ENCODE data around the gene DLG1. TPM values are rescaled to one million over a fixed set of nuclear protein-coding genes. Genes with fewer than 3 reads are reported as not detected.

Gene DLG1
- polyA plus RNA-seq, 4 donors, result 73.5 to 98.8 (median 94.4) TPM

- no peak for DNase-seq (ENCODE audit: low read depth in 4 of 4, low spot score in 3 of 4)
Observed at GRCh38 chr3:197253238-197253947, 45.0 kb downstream of the DLG1 start.

GRCh38 chr3:197249542-197249941 lies 48.9 kb downstream of the DLG1 start:
- no peak for DNase-seq (ENCODE audit: low read depth in 4 of 4, low spot score in 3 of 4)

DNA sequence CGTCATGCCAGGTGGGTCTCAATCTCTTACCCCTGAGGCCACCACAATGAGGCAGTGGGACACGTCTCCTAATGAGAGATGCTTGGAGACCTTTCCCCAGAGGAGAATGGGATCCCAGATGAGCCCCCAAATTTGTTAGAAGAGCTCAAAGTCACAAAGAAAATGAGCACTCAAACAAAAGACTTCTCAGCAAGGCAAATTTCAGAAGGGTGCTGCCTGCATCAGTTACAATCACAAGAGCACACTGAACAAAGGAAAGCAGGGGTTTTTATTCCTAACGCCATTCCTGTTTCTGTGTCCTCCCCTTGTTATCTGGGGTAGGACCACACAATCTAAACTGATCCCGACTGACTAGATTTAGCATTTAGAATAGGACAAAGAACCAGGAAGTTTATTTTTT lies 50.1 kb downstream of the DLG1 start:
- DNase-seq (ENCODE audit: low read depth in 4 of 4, low spot score in 3 of 4), result no peak

- DNase-seq (ENCODE audit: low read depth in 4 of 4, low spot score in 3 of 4), result no peak
Observed at GRCh38 chr3:197244751-197245150, 53.7 kb downstream of the DLG1 start.

GRCh38 chr3:197242784-197243432 lies 55.5 kb downstream of the DLG1 start:
- DNase-seq (ENCODE audit: low read depth in 4 of 4, low spot score in 3 of 4), result no peak

GRCh38 chr3:197241173-197241572 lies 57.2 kb downstream of the DLG1 start:
- DNase-seq (ENCODE audit: low read depth in 4 of 4, low spot score in 3 of 4), result no peak

DNA sequence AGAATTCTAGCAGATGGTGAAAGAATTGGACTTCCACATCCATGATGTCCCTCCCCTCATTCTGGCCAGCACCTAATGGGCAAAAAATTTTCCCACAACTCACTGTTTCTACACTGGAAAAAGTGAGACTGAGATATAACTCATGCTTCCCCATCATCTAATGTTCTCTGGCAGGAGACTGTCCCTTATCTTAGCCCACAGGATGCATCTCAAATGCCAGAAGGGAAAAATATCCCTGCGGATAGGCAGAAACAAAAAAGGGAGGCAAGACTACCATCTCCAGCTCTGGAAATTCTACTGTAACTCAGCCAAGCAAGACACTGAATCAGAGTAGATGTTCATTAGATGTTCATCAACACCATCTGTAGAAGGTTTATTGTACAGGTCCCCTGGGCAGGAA lies 58.6 kb downstream of the DLG1 start:
- DNase-seq (ENCODE audit: low read depth in 4 of 4, low spot score in 3 of 4), result no peak

GRCh38 chr3:197238842-197239241 lies 59.6 kb downstream of the DLG1 start:
- no peak for DNase-seq (ENCODE audit: low read depth in 4 of 4, low spot score in 3 of 4)

DNA sequence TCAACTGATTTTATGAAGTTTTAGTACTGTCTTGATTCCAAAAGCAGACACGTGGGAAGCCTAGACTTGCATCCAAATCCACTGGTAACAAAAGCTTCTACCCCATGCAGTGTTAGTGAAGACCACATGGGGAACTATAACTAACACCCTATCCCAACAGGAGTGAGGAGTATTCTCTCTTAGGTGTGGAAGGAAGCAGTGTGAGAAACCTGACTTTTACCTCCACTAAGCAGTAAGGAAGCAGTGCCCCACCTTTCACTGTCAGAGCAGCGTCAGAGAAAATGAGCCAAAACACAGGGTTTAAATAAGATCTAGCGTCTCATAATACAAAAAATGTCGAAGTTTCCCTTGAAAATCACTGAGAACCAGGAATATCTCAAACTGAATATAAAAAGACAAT lies 60.5 kb downstream of the DLG1 start:
- DNase-seq (ENCODE audit: low read depth in 4 of 4, low spot score in 3 of 4), result no peak

- no peak for DNase-seq (ENCODE audit: low read depth in 4 of 4, low spot score in 3 of 4)
Observed at GRCh38 chr3:197236362-197236761, 62.0 kb downstream of the DLG1 start.

- no peak for DNase-seq (ENCODE audit: low read depth in 4 of 4, low spot score in 3 of 4)
Observed at GRCh38 chr3:197234947-197235914, 63.2 kb downstream of the DLG1 start.

- DNase-seq (ENCODE audit: low read depth in 4 of 4, low spot score in 3 of 4), result no peak
Observed at GRCh38 chr3:197231321-197231720, 67.1 kb downstream of the DLG1 start.

- DNase-seq (ENCODE audit: low read depth in 4 of 4, low spot score in 3 of 4), result no peak
Observed at GRCh38 chr3:197229836-197230235, 68.6 kb downstream of the DLG1 start.

DNA sequence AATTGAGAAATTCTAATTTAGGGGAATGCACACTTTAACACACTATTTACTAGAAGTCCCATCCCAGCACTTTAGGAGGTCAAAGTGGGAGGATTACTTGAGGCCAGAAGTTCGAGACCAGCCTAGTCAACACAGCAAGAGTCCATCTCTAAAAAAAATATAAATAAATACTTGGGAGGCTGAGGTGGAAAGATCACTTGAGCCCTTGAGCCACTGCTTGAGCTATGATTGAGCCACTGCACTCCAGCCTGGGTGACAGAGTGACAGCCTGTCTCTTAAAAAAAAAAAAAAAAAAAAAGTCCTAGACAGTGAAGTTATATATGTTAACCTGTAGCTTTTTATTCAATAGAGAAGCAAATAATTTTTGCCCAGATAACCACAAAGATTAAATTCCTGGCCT lies 69.2 kb downstream of the DLG1 start:
- DNase-seq (ENCODE audit: low read depth in 4 of 4, low spot score in 3 of 4), result no peak

DNA sequence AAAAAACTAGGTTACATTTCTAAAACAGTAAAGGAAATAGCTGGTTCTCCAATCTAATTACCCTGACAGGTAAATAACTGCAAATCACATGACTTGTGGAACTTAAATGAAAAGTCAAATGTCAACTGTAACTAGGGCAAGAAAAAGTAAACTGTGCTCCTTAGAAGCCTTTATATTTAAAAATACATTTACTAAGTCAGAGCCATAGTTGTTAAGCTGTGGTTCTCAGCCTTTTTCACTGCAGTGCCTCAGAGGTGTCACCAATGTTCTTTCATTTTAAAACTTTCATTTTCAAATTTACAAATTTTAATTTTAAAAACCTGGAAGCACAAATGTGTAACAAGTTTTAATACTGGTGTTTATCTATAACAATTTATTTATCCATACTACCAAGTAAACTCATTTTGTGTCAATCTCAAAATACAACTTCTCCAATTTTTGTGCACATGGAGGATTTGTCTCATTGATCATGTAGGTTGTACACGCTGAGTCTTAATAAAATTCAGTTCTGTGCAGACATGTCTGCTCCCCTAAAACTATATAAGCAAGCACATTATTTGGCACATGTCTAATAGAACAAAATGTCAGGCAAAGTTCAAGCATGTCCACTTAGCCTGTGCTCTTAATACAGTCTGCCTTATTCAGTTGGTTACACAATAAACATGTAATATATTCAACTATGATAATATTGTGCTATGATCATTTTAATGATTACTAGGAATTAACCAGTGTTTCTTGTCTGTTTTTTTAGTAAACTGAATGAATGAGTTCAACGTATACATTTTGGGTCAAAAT lies 70.4 kb downstream of the DLG1 start:
- no peak for DNase-seq (ENCODE audit: low read depth in 4 of 4, low spot score in 3 of 4)

DNA sequence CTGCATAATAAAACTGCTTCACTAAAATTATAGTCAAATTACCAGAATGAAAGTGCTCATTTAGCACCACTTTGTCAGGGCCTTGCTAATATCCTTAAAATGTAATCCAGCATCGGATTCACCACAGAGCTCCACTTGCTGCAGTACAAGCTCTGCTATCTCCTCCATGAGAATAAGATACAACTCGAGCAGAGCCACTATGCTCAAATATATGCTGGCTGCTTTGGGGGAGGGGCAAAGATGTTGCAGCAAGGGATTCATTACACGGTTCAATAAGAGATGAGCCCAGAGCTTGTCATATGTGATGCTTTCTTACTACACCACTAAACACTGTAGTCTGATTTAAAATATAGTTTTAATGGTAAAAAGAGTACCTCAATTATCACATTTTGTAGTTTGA lies 72.2 kb downstream of the DLG1 start:
- DNase-seq (ENCODE audit: low read depth in 4 of 4, low spot score in 3 of 4), result no peak

- DNase-seq (ENCODE audit: low read depth in 4 of 4, low spot score in 3 of 4), result no peak
Observed at GRCh38 chr3:197225579-197225978, 72.8 kb downstream of the DLG1 start.

- peak in 3 of 4 donors; percentile 5 to 40 (median 27) for DNase-seq (ENCODE audit: low read depth in 4 of 4, low spot score in 3 of 4)
Observed at GRCh38 chr3:197224034-197224444, 74.4 kb downstream of the DLG1 start.

DNA sequence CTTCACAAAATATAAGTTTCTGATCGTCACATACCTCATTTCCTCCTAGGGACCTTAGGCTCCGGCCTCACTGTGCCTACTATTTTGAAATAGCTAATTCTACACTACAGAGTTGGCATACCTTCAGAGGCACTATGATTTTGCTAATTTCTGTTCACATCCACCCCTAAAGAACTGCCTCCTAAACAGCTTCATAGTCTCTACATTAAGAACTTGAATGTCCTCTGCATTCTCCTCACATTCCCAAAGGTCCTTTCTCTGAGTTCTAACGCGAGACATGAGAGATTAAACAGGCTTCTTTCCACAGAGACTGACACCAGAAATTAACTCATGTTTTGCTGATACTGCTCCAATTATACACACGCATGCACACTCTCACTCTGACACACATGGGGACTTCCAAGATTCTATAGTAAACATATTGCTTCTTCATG lies 75.5 kb downstream of the DLG1 start:
- no peak for DNase-seq (ENCODE audit: low read depth in 4 of 4, low spot score in 3 of 4)

GRCh38 chr3:197219619-197220018 lies 78.8 kb downstream of the DLG1 start:
- DNase-seq (ENCODE audit: low read depth in 4 of 4, low spot score in 3 of 4), result no peak
